ENCODE results near the gene GRB10.

- TF ChIP-seq CTCF (IDR thresholded peaks at IDR 0.05) (no peak), ZFX (IDR thresholded peaks at IDR 0.05; ENCODE audit: borderline replicate concordance) (no peak)
These were observed 123.2 kb downstream of the GRB10 start for GRCh38 chr7:50659329-50659965.
